ENCODE data around the gene CDH22. TPM values are rescaled to one million over a fixed set of nuclear protein-coding genes. Genes with fewer than 3 reads are reported as not detected.

Gene CDH22
- total RNA-seq, 6 experiments from 2014 or later = not detected

- Histone ChIP-seq H3K36me3 (no peaks in the 10 kb centered on the region), H3K27me3 (no peaks in the 10 kb centered on the region), H3K4me3 (no peak overlapping the region), H3K9me3 (no peaks in the 10 kb centered on the region), H3K4me1 (no peaks in the 10 kb centered on the region), H3K27ac (no peak overlapping the region)
- intact Hi-C loops (cut with DNase I) = no loop called here
- ATAC-seq = no peak
- WGBS (ENCODE audit: insufficient coverage, low coverage, low lambda C conversion rate, missing lambda C conversion rate) = 0% methylated on average over 2 of the region's 5 CpGs
- no peak for TF ChIP-seq POLR2A (IDR thresholded peaks at IDR 0.05)
- DNase-seq = no peak
Measured at GRCh38 chr20:46229478-46230105, 78.7 kb downstream of the CDH22 start.

- TF ChIP-seq POLR2A (IDR thresholded peaks at IDR 0.05) (no peak), CTCF (IDR thresholded peaks at IDR 0.05) (no peak)
- Histone ChIP-seq H3K4me1 (no peaks in the 10 kb centered on the region), H3K27me3 (no peaks in the 10 kb centered on the region), H3K4me3 (no peak overlapping the region), H3K36me3 (no peaks in the 10 kb centered on the region), H3K27ac (no peak overlapping the region), H3K9me3 (no peaks in the 10 kb centered on the region)
- no peak for DNase-seq
- WGBS (ENCODE audit: insufficient coverage, low coverage, low lambda C conversion rate, missing lambda C conversion rate) = 41% methylated on average over 6 of the region's 8 CpGs
- intact Hi-C loops (cut with DNase I) = no loop called here
- ATAC-seq = peak in 1 of 4 donors; percentile 26
Measured at GRCh38 chr20:46228670-46229069, 79.6 kb downstream of the CDH22 start.

- WGBS (ENCODE audit: insufficient coverage, low coverage, low lambda C conversion rate, missing lambda C conversion rate) = 24% methylated on average over 5 of the region's 33 CpGs
- TF ChIP-seq CTCF (IDR thresholded peaks at IDR 0.05) = no peak
- TF ChIP-seq POLR2A (IDR thresholded peaks at IDR 0.05) = no peak
- DNase-seq (no peak), ATAC-seq (no peak)
- H3K27ac ChIP-seq = no peak overlapping the region
- H3K4me1 ChIP-seq = no peaks in the 10 kb centered on the region
- no peaks in the 10 kb centered on the region for H3K36me3 ChIP-seq
- no peaks in the 10 kb centered on the region for H3K9me3 ChIP-seq
- H3K27me3 ChIP-seq = no peaks in the 10 kb centered on the region
- no peak overlapping the region for H3K4me3 ChIP-seq
- intact Hi-C loops (cut with DNase I) = no loop called here
Measured at GRCh38 chr20:46227272-46227767, 81.0 kb downstream of the CDH22 start.

- DNase-seq (no peak), ATAC-seq (no peak)
- TF ChIP-seq CTCF (IDR thresholded peaks at IDR 0.05) = no peak
- H3K36me3 ChIP-seq = no peaks in the 10 kb centered on the region
- no peaks in the 10 kb centered on the region for H3K27me3 ChIP-seq
- H3K4me1 ChIP-seq = no peaks in the 10 kb centered on the region
- no peak overlapping the region for H3K27ac ChIP-seq
- intact Hi-C loops (cut with DNase I) = no loop called here
- WGBS (ENCODE audit: insufficient coverage, low coverage, low lambda C conversion rate, missing lambda C conversion rate) = 37% methylated on average over 7 of the region's 8 CpGs
- H3K9me3 ChIP-seq = no peaks in the 10 kb centered on the region
- no peak overlapping the region for H3K4me3 ChIP-seq
Measured at GRCh38 chr20:46226602-46227001, 81.7 kb downstream of the CDH22 start.

- intact Hi-C loops (cut with DNase I) = no loop called here
- no peaks in the 10 kb centered on the region for H3K27me3 ChIP-seq
- H3K4me1 ChIP-seq = no peaks in the 10 kb centered on the region
- H3K27ac ChIP-seq = no peak overlapping the region
- no peaks in the 10 kb centered on the region for H3K36me3 ChIP-seq
- ATAC-seq = no peak
- no peak for DNase-seq
- H3K4me3 ChIP-seq = no peak overlapping the region
- TF ChIP-seq POLR2A (IDR thresholded peaks at IDR 0.05) = no peak
- TF ChIP-seq CTCF (IDR thresholded peaks at IDR 0.05) = no peak
- 20% methylated on average over 1 of the region's 14 CpGs for WGBS (ENCODE audit: insufficient coverage, low coverage, low lambda C conversion rate, missing lambda C conversion rate)
- no peaks in the 10 kb centered on the region for H3K9me3 ChIP-seq
Measured at GRCh38 chr20:46222521-46223007, 85.7 kb downstream of the CDH22 start.

Data from right lobe of liver (tissue), 6 donors.